GM13976 (cell line): ENCODE results near the gene ARHGAP20.

Source experiments
- DNase-seq: peaks from one replicate; pipeline ENCODE4 v3.0.0; 2012; ENCODE audit warnings: low spot score
- CTCF ChIP-seq: IDR thresholded peaks from 2 replicates; pipeline ENCODE4 v1.5.1; 2012; ENCODE audit warnings: borderline replicate concordance, mild to moderate bottlenecking; ENCODE audit not compliant: insufficient read depth; ENCODE audit errors: extremely low read depth, missing control alignments, control extremely low read depth
- in situ Hi-C: fragments of 300-500 bp; cut with MboI; formaldehyde crosslinking; loops from one replicate; pipeline ENCODE4 v1.12.0; 2022; ENCODE audit warnings: low sequenced_read_pairs, mixed read lengths, inconsistent platforms; ENCODE audit not compliant: unreplicated experiment

The ARHGAP20 gene

GRCh38 chr11:110720431-110721275 is 8.4 kb upstream of the ARHGAP20 start:
- TF ChIP-seq CTCF = no peak
- DNase-seq = no peak
- in situ Hi-C loops = no loop called here

DNA sequence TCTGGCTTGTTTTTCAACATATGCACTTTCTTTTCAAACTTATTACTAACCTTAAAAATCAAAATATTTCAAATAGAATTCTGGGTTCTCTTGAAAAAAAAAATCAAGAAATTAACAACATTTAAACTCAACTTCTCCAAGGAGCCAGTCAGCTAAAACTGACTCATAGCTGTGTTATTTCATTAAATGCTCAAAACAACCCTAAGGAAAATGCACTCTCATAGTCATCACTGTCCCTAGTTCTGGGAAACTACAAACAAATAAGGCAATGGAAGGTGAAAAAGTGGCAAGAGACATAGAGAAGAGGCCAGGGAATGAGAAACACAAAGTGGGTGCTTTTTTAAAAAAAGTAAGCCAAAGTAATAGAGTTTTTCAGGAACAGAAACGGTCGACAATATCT is 4.1 kb upstream of the ARHGAP20 start:
- TF ChIP-seq CTCF = no peak
- in situ Hi-C loops = no loop called here
- DNase-seq = no peak

DNA sequence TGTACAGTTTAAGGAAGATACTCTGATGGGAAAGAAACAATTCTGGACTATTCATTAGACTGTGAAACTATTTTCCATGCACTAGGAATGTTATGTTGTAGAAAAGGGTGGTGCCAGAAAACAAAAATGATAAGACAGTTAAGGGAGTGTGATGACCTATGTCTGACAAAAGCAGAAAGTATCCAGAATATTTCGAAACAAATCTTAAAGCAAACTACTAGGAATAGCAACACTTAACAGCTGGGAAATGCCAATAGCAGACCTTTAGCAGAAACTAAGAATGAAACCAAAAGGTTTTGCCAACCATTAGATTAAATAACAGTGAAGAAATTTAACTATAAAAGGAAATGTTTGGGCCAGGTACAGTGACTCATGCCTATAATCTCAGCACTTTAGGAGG is 3.3 kb upstream of the ARHGAP20 start:
- TF ChIP-seq CTCF = no peak
- in situ Hi-C loops = no loop called here
- DNase-seq = no peak

DNA sequence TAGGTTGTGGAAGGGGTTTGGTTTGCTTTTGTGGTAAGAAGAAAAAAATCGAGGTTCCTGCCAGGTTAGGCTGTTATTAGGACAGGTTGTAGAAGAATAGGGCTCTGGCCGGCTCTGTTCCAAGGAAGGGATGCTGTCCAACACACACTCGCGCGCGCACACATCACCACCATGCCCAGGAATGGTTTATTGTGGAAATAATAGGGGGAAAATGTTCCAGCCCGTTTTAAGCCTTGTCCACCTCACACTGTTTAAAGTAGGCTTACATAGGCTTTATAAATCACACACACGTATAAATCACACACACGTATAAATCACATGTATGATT is 1.2 kb upstream of the ARHGAP20 start:
- in situ Hi-C loops = no loop called here
- no peak for TF ChIP-seq CTCF
- no peak for DNase-seq

GRCh38 chr11:110712659-110713448 is 617 bp upstream of the ARHGAP20 start:
- DNase-seq = no peak
- in situ Hi-C loops = no loop called here
- TF ChIP-seq CTCF = no peak

- in situ Hi-C loops = no loop called here
- TF ChIP-seq CTCF = no peak
- no peak for DNase-seq
These were observed 825 bp downstream of the ARHGAP20 start for GRCh38 chr11:110711448-110711775.
